GM04504 (cell line): ENCODE results near the gene SLC35B4.
A peak's percentile ranks its signal among the peaks of the same experiment; 100 is the strongest.
"Not testable (repeated sequence)": the region's sequence is repeated elsewhere in the genome, so short reads cannot be mapped to it uniquely, and the experiment has no call there.

Source experiments
- DNase-seq: peaks from one replicate; pipeline ENCODE4 v3.0.0-alpha.2; 2012; ENCODE audit warnings: low read depth

SLC35B4 gene

DNA sequence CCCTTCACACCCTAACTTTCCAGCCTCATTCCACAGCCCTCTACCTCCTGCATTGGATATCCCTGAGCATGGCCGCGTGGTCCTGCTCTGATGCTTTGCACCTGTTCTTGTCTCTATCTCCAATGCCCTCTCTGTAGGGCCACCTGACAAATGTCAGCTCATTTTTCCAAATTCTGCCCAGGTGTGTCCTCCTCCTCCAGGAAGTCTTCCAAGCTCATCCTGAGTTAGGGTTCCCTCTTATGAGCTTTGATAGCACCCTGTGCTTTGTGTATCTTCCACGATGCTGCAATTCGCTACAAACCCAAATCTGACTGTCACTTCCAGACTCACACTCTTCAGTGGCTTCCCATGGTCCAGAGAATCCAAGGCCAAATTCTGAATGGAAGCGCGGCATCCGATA lies 14.7 kb upstream of the SLC35B4 start:
- no peak for DNase-seq

DNA sequence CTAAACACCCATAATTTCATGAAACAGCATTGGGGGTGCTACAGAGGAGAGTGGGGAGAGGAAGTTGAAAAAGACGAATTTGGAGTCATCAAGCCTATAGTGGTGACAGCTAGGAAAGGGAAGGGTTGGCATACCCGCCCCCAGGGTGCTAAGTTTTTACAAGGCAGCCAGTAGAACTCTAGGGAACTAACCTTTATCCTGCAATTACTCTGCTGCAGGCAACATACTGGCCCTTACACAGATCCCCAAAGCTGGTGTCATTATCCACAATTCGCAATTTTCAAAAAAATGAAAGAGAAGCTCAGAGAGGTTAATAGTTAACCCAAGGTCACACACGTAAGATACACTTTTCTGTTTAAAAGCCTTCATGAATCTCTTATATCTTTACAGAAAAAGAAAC lies 14.2 kb upstream of the SLC35B4 start:
- no peak for DNase-seq

DNA sequence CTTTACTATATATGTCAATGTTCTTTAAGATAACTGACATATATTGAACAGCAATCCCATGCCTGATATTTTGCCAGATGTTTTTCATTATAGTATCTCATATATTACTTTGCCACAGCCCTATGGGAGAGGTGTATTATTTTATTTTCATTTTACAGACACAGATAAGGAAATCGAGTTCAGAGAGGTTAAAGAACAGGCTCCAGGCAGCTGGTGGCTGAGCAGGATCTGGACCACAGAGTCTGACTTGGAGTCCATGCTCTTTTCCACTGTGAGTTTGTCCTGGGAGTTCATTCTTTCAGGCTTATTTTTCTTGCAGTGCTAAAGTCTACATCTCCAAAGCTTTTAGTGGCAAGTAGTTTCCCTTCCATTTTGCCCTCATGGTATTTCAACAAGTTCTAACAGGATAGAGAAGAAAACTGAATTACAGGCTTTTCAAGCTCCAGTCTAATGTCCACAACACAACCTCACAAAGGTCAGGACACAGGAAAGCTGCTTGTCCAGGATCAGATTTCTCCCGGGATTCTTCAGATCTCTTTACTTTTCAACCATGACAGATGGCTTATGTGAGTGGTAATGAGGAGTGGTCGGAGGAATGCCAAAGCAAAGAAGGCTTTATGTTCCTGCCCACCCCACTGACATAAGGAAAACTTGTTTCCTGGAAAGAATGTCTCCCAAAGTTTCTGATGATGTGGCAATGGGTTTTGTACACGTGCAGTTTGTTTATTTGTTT lies 13.1 kb upstream of the SLC35B4 start:
- DNase-seq, result no peak

DNA sequence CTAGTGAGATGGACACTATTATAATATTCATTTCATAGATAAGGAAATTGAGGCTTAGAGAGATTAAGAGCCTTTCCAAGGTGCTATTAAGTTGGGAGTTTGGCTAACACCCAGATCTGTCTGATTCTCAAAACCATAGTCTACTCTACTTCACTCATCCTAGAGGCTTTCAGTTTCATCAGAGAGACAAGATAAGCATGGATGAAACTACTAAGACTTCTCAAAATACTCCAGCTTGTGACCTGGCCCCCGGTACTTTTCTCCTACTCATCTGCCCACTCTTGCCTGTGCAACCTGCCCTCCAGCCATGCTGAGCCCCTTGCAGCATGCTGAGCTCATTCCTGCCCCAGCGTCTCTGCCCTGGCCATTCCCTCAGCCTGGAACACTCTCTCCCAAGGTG lies 12.2 kb upstream of the SLC35B4 start:
- DNase-seq, result no peak

DNA sequence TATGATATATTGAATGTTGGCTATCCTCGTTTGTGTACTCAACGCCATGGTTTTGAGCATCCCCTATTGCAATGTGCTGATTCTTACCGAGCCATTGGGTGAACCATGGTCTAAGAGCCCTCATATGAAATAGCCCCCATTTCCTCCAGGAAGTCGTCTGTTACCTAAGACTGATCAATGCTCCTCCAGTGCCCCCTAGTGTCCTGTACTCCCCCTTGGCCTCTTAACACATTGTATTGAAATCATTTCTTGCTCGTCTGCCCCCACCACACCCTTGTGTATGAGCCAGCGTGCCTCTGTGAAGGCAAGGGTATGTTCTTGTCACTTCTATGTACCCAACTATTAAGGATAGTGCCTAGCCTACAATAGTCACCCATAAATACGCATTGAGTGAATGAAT lies 11.2 kb upstream of the SLC35B4 start:
- DNase-seq, result peak; percentile 18

DNA sequence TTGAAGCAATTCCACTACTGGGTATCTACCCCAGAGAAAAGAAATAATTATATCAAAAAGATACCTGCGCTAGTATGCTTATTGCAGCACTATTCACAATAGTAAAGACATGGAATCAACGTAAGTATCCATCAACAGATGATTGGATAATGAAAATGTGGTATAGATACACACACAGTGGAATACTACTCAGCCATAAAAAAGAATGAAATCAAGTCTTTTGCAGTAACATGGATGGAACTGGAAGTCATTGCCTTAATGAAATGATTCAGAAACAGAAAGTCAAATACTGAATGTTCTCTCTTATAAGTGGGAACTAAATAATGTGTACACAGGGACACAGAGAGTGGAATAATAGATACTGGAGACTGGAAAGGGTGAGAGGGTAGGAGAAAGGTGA lies 7.4 kb upstream of the SLC35B4 start:
- DNase-seq, result no peak

DNA sequence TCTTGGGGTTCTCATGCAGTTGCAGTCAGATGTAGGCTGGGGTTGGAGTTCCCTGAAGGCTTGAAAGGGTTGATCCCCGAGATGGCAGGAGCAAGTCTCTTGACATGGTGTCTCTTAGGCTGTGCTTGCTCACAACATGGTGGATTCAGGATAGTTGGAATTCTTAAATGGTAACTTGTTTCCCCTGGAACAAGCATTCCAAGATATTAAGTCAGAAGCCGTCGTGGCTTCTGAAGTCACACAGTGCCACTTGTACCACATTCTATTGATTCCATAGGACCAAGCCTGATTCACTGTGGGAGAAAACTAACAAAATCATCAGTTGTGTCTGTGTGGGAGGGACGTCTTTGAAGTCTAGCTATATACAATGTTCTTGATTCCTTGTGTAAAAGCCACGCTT lies 3.5 kb upstream of the SLC35B4 start:
- DNase-seq, result no peak

DNA sequence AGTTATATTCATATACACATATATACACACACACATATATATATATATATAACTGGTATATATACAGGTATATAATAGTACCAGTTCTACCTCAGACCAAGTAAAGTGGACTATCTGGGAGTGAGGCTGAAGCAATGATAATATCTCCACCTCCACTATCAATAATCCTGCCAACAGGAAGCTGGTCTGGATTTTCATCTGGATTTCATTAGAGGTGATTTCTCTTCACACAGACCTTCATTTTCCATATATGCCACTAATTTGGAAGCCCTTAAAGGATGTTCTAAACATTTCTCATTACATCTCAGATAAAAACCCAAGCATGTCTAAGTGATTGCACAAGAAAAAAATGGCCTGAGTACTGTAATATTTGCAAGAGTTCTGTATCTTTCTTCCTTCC lies 1.7 kb upstream of the SLC35B4 start:
- no peak for DNase-seq

DNA sequence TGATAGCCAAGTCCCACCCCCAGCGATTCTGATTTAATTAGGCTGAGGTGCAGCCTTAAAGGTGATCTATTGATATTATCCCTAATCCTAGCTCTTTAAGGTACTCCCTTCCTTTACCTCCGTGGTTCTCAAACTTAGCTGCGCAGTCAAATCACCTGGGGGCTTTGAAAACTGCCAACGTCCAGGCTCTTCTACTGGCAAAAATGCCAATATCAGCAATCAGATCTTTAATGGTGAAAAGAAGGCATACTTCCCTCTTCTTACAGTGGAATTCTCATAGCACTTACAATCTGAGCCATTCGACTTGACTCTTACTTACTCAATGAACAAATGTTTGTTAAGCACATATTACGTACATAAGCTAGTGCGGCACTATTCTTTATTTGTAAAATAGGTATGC lies 704 bp upstream of the SLC35B4 start:
- DNase-seq, result no peak

DNA sequence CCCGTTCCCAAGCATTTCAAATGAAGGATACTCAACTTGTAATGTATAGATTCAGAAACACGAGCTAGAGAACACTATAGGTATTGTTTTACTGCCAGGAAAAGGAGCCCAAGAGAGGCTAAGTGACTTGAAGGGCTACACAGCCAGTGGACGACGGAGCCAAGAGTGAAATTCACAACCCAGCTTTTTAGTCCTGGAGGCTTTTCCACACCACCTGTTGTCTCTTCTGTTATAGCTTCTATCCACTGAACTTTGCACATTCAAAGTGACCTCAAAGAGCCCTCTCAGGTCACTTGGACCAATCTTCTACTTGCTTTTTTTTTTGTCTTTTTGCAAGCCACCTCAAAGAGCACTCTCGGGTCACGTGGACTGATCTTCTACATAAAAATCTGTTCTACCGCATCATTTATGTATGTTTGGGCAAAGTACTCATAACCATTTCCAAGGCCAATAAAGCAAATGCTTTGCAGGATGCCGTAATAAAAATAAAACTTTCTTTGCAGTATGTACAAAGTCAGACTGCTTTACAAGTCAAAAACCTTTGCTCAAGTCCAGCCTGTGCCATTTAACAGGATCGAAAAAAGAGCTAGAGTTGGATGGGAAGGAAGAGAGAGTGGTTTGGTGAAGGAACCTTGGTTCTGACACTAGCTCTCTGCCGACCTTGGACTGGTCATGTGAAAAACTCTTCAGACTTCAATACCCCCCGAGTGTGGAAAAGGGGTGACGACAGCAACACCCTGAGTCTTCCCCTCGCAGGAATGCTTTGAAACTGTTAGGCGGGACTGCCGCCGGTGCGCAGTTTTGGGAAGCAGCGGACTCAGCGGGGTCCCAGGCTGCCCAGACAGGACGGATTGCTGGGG lies 821 bp downstream of the SLC35B4 start:
- no peak for DNase-seq

DNA sequence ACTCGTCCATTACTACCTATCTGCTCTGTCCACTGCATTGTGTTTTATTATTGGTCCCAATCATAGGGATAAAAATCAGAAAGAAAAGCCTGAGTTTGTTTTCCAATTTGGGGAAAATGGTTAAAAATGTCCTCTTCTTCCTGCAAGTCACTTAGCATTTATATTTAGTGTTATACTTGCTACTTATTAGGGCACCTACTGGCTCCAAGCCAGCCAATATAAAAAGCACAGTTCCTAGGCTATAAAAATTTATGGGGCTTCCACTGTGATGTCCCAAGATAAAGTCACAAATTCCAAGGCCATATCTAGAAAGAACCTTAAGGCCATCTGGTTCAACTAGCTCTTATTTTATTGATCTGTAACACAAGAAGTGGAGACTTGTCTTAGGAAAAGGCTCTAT lies 3.2 kb downstream of the SLC35B4 start:
- no peak for DNase-seq

DNA sequence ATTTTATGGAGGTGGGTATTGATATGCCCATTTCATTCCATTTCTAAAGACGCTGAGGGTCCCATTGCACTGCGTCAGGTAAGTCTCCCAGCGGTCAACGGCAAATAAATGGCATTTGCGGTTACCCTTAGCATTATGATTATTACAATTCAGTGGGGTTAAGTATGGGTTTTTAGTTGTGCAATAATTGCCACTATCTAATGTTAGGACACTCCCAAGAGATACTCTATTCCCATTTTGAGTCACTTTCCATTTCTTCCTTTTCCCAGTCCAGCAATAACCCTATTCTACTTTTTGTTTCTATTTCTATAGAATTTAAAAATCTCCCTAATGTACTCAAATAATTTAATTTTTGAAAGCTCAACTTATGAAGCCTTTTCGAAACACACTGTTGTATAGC lies 4.0 kb downstream of the SLC35B4 start:
- no peak for DNase-seq

DNA sequence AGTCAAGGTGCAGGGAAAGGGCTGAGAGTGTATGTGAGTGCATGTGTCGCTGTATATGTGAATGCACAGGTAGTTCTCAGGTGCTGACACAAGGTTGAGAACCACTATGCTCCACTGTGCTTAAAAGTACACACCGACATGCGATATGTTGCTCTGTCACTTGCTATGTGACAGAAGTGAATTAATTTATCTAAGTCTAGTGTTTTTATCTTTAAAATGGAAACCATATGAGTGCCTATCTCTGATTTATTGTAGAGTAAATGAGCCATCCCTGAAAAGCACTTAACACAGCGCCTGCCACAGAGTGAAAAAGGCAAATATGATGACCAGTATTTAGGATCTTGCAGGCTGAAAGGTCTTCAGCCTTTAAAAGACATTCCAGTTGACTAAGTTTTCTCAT lies 4.9 kb downstream of the SLC35B4 start:
- DNase-seq, result no peak

DNA sequence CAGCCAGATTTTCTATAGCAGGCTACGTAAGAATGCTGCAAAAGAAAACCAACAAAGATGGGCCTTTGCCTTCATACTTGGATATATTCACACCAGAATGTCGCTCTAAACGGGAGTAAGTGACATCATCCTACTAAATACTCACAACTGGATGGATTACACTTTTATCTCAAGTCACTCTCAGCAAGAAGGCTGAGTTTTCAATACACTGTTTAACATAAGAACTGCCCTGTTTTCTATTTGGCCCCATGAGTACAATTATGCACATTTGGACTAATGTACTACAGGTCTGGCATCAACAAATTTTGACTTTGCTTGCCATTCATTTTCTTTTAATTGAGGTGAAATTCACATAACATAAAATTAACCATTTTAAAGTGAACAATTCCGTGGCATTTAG lies 8.2 kb downstream of the SLC35B4 start:
- DNase-seq, result no peak

DNA sequence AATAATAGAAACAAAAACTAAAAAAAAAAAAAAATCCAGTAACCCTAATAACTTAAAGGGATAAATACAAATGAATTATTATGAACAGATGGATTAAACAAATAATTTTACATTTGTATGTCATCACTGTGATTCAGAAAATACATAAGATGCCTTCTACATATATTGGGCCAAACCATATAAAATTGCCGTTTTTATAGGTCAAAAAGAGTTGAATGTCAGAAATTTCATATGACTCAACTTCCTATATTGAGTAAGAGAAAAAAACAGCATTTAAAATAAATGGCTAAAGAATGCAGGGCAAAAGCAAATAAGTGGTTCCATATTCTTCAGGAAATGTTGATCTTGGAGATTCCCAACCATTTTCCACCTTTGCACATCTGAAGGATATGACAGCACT lies 9.4 kb downstream of the SLC35B4 start:
- DNase-seq, result no peak

DNA sequence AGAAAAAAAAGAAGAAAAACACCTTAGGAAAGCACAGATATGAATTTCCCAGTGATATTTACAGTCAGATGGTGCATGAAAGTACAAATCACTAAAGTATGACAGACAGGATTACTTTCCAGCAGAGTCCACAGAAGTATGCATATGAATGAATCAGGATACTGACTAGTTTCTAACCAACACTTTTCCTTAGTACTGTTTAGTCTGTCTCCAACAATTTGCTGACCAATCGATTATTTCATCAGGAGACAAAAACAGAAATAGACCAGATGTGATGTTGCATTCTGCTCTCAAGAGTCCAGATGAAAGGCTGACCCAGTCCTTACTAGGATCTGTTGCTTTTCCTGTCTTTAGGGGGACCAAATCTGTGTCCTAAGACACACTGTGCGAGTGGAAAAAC lies 14.6 kb downstream of the SLC35B4 start:
- DNase-seq, result no peak

DNA sequence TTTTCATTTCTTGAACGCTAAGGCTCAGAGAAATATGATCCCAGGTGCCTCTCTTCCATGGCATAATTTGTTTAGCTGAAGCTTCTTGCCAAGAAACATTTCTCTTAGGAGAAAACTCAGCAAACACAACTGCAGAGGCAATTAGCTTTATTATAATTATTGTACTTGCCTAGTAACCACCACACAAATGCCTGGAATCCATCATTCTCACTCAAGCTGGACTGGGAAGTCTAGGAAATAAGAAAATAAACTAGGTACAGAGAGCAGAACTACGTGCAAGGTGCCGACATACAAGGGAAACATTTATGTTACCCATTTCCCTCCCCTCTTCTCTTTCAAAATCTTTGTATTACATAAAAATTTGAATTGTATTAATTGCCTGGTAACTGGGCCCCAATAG lies 15.1 kb downstream of the SLC35B4 start:
- DNase-seq, result no peak

DNA sequence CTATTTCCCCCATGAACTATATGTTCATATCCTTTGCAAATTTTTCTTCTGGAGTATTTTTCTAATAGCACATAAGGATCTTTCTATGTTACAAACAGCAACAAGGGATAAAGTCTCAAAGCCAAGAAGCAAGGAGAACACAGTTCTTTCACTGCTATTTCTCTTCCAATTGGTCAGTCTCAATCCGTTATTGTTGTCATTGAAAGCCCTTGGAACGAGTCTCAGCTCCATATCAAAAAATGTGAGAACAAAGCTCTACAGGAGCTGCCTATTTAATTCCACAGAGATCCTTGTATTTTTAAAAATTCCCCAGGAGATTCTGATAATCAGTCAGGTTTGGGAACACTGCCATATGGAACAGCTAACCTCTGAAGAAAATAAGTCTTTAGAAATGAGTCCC lies 15.7 kb downstream of the SLC35B4 start:
- DNase-seq, result no peak

DNA sequence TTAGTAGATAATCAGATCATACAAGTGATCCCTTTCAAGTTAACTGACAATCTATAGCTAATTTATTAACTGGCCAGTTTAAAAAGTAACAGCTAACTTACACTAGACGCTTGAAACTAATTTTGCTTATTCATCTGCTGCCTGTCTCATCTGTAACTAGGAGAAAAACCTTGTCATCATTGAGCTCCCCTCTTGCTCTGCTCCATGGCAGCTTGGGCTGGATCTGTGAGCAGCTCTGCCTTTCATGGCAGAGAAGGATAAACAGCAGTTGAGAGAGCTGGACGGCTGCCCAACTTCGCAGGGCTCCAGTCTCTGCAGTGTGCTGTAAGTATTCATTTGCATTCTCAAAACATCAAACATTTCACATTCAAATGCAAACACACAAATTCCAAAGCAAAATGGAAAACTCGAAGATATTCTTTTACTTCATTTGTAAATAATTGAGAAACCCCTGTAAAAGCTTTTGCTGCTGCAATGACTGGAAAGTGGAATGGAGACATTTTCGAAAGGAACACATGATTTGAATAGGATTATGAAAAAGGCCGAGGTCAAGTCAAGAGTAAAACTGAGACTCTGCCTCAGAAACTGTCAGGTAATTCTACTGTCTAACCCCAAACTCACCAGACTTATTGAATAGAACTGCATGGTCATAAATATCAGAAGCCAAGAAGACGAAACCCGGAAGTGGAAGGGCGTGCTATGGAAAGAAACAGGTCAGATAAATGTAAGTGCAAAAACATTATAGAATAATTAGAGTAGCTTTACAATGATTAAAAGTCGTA lies 17.6 kb downstream of the SLC35B4 start:
- DNase-seq, result no peak

DNA sequence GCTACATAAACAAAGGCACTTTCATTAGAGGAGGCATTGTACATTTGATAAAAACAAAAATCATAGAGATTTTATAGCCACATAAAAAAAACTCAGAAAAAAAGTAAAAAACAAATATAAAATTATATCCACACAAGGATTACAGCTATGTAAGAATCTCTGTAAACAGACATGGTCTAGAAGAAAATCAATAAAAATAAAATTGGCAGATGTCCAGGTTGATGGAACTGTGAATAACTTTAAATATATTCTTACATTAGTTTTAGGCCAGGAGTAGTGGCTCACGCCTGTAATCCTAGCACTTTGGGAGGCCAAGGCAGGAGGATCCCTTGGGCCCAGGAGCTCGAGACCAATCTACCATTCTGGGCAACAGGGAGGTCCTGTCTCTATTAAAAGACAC lies 19.2 kb downstream of the SLC35B4 start:
- DNase-seq, result no peak

DNA sequence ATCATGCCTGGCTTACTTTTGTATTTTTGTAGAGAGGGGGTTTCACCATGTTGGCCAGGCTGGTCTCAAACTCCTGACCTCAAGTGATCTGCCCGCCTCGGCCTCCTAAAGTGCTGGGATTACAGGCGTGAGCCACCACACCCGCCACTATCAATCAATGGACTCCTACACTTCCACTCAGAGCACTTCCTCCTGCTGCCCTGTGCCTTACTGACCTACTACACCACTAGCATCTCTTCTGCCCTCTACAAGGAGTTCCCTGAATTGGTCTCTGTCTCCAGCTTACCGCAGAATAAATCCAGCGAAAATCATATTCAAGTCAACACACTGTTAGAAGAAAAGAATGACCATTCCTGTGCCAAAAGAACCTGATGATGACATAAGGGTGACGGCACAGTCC lies 20.7 kb downstream of the SLC35B4 start:
- not testable (repeated sequence) for DNase-seq

DNA sequence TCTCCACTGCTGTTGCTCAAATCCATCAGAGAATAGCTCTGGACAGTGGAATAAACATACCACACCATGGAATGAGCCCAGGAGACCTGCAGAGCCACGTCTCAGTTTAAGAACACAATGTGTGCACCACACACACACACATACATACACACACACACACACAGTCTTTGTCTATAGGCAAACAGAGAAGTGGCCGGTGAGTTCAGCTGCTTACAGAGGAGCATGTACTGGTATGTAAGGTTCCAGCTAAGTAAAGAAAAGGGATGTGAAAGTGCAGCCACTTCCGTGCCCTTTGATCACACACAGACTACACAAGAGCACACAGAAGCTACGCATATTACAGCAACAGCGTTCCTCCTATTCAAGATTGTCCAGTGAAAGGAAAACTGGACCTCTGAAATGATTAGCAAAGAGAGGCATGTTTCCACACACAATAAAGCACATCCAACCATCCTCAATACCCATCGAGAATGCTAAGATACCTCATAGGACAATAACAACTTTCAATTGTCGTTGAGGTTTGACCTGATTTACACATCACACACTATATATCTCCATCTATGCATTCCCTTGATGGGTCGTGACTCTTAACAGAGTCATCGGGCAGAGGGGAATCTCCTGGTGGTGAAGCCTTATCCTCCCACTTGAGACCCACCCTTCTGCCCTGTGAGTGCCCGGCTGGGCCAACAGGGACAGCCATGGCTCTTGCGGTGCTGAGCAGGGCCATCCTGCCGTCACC lies 23.6 kb downstream of the SLC35B4 start:
- DNase-seq, result no peak
